HG03196 (cell line): ENCODE measurements around the gene FOXP4.

ENCODE experiments used
- ATAC-seq: cut with Tn5 transposase; IDR thresholded peaks from one replicate; pipeline ENCODE4 v1.9.1; 2021; ENCODE audit not compliant: unreplicated experiment

The FOXP4 gene

GRCh38 chr6:41623330-41623729 lies 77.1 kb downstream of the FOXP4 start:
- ATAC-seq, result no peak

- no peak for ATAC-seq
These were observed 78.6 kb downstream of the FOXP4 start for GRCh38 chr6:41624621-41625380.

- ATAC-seq, result no peak
These were observed 79.3 kb downstream of the FOXP4 start for GRCh38 chr6:41625442-41625841.

- ATAC-seq, result no peak
These were observed 79.8 kb downstream of the FOXP4 start for GRCh38 chr6:41626022-41626421.

- no peak for ATAC-seq
These were observed 80.7 kb downstream of the FOXP4 start for GRCh38 chr6:41626917-41627316.

- ATAC-seq, result no peak
These were observed 82.9 kb downstream of the FOXP4 start for GRCh38 chr6:41629128-41629527.

DNA sequence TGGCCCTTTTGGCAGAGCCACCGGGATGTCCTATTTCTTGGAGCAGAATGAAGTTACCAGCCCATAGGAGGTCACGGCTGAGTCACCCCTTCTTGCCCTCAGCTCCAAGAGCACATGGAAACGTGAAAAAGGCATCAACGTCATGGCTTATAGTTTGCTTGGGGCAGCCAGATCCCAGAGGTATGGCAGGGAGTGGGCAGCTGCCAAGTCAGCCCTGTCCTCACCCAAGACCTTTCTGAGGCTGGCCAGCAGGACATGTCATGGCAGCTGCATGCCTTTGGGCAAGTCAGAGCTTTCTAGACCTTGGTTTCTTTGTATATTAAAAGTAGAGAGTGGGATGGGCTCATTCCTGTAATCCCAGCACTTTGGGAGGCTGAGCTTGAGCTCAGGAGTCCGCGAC lies 83.9 kb downstream of the FOXP4 start:
- no peak for ATAC-seq

GRCh38 chr6:41630946-41631345 lies 84.8 kb downstream of the FOXP4 start:
- ATAC-seq, result no peak

- ATAC-seq, result no peak
These were observed 87.0 kb downstream of the FOXP4 start for GRCh38 chr6:41633056-41633634.

DNA sequence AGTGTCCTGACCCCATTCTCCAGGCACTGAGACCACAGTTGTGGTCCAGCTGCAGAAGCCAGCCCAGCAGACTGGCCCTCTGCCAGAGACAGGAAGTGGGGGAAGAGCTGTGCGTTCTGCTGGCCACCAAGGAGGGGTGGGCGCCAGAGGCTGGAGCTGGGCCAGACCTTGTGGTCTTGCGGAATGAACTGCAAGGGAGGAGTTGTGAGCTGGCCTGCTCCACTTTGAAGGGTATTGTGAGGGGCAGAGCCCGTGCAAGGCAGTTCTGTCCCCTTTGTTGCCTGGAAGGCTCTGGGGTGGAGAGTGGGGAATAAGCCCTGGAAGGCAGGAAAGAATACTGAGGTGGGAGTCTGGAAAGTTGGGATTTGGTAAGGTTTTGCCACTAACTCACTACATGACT lies 88.5 kb downstream of the FOXP4 start:
- no peak for ATAC-seq

DNA sequence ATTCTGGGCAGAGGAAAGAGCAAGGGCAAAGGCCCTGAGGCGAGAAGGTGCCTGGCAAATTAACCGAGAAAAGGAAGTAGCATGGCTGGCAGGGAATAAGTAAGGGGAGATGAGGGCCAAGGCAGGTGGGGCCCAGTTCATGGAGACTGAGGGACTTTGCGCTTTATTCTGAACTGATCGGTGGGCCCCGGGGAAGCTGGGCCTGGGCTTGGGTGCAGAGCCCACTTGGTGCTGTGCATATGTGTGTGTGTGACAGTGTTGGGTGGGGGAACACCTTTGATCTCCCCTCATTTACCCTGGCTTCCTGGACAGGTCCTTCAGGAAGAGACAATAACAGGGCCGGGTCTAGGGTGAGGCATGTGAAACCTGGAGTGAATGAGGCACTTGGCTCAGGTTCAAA lies 89.2 kb downstream of the FOXP4 start:
- ATAC-seq, result no peak

DNA sequence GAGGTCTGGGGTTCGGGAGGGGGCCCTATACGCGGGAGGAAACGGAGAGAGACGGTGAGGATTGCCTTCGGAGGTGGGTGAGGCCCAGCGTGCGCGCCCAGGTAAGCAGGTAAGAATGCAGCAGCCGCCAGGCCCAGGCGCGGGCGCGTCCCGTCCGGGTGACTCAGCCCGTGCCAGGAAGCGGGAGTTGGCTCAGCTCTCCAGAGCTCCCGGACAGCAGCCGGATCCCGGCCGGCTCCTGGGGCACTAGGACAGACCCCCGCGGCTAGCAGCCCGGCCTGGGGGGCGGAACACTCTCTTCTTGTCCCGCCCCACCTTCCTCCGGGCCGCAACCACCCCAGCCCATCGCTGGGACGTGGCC lies 90.6 kb downstream of the FOXP4 start:
- ATAC-seq, result no peak

DNA sequence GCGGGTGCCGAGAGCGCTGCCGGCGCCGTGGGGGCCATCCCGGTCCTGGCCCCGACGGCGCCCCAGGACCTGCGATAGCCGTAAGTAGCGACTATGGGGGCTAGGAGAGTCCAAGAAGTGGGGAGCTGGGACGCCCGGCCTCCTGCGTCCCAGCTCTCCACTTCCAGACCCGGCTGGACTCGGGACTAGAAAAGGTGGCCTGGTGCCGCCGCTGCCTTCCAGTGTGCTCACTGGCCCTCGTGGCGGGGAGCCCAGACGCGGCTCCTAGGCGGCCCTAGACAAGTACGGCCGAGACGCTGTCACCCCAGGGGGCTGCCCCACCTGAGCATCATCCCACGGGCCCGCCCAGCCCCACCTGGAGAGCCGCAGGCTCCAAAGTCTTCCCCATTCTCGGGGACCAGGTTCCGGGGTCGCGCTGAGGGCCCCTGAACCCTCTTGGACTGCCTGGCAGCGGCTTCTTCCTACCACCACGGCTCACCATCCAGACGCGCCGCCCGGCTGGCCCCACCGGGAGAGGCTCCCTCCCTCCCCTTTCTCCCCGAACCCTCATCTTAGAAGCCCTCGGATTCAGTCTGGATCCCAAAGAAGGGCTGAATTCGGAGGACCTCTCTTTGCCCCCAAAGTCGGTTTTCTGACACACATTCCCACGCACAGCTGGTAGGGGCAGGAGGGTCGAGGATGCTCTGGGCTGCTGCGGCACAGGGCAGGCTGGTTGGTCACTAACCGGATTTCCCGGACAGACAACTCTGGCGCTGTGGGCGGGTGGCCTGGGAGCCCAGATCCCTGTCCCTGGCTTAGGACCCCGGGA lies 91.2 kb downstream of the FOXP4 start:
- no peak for ATAC-seq

DNA sequence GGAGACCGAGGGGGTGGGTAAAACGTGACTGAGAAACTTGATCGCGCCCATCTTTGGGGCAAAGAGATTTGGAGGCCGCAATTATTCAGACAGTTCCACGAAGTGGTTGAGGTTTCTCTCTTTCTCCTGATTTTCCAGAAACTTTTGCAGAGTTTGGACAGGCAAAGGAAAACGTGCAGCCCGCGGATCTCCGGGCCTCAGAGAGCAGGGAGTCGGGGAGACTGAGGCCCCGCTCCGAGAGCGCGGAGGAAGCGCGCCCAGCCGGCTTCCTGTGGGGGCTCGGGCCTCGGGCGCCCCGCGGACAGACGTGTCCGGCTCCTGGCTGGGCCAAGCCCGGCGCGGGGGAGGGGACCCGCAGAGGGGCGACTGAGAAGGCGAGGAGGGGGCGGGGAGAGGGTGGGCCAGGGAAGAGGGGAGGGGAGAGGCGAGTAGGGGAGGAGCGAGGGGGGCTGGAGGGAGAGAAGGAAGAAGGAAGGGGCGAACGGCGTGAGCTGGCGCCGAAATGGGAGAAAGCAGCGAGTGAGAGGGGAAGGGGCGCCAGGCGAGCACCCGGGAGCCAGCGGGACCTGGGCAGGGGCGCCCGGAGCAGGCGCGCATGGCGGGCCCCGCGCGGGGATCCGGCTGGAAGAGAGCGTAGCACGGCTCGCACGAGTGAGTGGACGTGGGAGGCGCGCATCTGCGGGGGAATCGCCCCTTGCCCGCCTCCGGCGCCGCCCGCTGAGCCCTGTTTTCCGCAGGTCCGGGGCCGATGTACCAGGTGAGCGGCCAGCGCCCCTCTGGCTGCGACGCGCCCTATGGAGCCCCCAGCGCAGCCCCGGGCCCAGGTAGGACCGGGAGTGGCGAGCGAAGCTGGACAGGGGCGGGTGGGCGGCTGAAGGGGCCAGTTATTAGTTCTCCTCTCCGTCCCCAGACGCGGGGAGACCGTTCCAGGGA lies 92.1 kb downstream of the FOXP4 start, which contains the start of gene MDFI:
MDFI (plus strand) TSS at position 467 of the 933 bp plus-strand sequence; CDS start at position 749, 282 bp downstream.
- no peak for ATAC-seq

DNA sequence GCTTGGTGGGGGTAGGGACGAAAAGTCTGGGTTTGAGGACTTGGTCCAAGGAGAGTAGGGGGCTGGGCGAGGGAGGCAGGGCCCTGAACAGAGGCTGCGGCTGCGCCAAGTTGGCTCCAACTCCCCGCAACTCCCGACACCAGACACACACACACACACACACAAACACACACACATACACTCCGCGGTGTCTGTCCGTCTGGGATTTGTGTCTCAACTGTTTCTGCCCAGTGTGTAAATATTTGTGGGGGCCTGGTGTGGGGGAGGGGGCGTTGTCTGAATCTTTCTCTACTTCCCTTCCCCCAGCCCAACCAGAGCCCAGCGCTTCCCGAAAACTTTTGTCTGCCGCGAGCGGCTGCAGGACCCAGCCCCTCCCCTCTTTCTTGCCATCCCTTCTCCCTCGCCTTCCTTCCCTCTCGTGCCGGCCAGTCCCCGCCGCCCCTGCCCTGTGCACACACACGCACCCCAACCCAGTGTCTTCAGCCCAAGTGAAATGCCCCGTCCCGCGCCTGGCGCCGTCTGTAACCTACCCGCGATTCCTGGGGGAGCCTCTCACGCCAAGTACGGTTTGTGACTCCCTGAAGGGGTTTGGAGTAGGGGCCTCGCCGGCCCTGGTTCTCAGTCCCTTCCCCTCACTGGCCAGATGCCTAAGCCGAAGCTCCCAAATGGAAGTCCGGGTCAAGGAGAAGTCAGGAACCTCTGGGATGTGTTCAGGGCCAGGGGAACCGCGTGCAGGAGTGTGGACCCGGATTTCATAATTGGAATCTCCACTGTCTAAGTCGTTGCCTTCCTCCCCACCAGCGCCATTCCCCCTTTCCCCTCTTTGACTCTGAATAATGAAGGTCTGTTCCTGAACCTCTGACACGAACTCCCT lies 93.0 kb downstream of the FOXP4 start:
- ATAC-seq, result no peak

DNA sequence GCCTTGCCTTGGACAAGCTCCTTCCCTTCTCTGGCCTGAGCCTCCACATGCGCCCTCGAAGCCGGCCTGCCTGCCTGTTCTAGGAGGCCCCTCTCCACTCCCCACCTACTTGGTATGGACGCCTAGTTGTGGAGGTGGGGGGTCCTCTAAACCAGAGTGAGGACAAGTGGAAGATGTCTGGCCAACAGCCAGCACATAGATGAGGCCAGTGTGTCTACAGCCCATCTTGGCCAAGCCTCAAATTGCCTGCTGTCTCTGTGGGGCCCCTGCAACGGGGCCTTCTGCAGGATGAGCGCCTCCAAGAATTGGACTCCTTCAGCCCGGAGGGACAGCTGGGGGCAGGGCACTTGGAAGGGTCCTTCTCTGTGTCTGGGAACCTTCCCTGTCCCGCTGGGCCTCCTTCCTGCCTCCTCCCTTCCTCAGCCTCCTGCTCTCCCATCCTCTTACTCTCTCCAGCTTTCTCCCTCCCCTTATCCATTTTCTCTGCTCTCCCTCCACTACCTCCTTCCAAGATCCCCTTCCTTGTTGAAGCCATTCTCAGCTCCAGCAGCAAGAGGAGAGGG lies 93.7 kb downstream of the FOXP4 start:
- ATAC-seq, result no peak

- ATAC-seq, result no peak
These were observed 94.2 kb downstream of the FOXP4 start for GRCh38 chr6:41640426-41640825.

DNA sequence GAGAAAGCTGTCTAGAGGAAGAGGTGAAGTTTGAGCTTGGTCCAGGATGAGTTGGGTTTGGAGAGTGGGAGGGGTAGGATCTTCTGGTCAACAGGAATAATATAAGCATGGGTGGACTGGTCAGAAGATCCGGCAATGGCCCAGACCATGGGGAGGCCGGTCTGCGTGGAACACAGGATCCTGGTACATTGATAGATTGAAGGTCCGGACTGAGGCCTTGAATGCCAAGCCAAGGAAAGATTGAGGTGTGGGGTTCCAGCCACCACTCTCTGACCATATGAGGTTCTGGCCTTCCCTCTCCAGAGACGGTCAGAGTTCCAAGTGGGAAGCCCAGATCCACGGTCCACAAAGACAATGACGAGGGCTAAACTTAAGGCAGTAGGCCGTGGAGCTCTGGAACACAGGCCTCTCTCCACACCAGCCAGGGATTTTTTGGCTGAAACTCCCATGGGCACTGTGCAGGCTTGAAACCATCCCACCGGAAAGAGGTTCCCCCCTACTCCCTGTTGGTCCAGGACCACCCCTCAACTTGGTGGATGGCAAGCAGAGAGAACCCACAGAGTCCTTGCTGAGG lies 95.3 kb downstream of the FOXP4 start:
- ATAC-seq, result no peak
